A673 (cell line): ENCODE measurements around the gene SNAP91. TPM values are rescaled to one million over a fixed set of nuclear protein-coding genes. Genes with fewer than 3 reads are reported as not detected.

Source experiments
- BruUV-seq: library from RNA; stranded (reverse); fragments of 400-500 nt; replicated peaks from 2 replicates; lab custom pipeline; 2021; lab: Mats Ljungman, UMichigan
- CTCF ChIA-PET: fragments of 300-600 bp; sonication (Branson Sonifier 250); formaldehyde crosslinking; loops from one replicate; lab custom pipeline; 2022; ENCODE audit warnings: antibody characterized with exemption; lab: Charles Lee
- POLR2A ChIA-PET: fragments of 300-600 bp; sonication (Branson Sonifier 250); formaldehyde crosslinking; loops from one replicate; lab custom pipeline; 2022; ENCODE audit warnings: antibody characterized with exemption; ENCODE audit not compliant: low non-redundant PET; lab: Charles Lee
- DNase-seq: peaks from one replicate; pipeline ENCODE4 v3.0.0-alpha.2; 2015; ENCODE audit warnings: low spot score
- H3K27ac ChIP-seq: fragments of 200-600 bp; sonication (generic); 2 replicates; pipeline ENCODE4 v1.5.1; 2016; ENCODE audit warnings: mixed run types, low read depth, mild to moderate bottlenecking, mixed read lengths, antibody characterized with exemption, low read length; ENCODE audit not compliant: poor library complexity, severe bottlenecking
- H3K27me3 ChIP-seq: fragments of 200-600 bp; sonication (generic); replicated peaks from 2 replicates; pipeline ENCODE4 v1.6.1; 2017; ENCODE audit warnings: mixed run types, low read depth, mild to moderate bottlenecking, mixed read lengths, antibody characterized with exemption, low read length; ENCODE audit not compliant: insufficient read depth, poor library complexity
- H3K36me3 ChIP-seq: fragments of 200-600 bp; sonication (generic); 2 replicates; pipeline ENCODE4 v1.6.1; 2016; ENCODE audit warnings: mixed run types, mild to moderate bottlenecking, mixed read lengths, antibody characterized with exemption, low read length; ENCODE audit not compliant: insufficient read depth, poor library complexity, severe bottlenecking
- H3K4me1 ChIP-seq: fragments of 200-600 bp; sonication (generic); 2 replicates; pipeline ENCODE4 v1.6.1; 2017; ENCODE audit warnings: mixed run types, mild to moderate bottlenecking, mixed read lengths, antibody characterized with exemption, low read length; ENCODE audit not compliant: insufficient read depth, poor library complexity, severe bottlenecking
- H3K4me3 ChIP-seq: fragments of 200-600 bp; sonication (generic); 2 replicates; pipeline ENCODE4 v1.5.1; 2016; ENCODE audit warnings: low read depth, mixed run types, mild to moderate bottlenecking, mixed read lengths, low read length; ENCODE audit not compliant: poor library complexity, severe bottlenecking
- H3K9me3 ChIP-seq: fragments of 200-600 bp; sonication (generic); 2 replicates; pipeline ENCODE4 v1.6.1; 2016; ENCODE audit warnings: mixed run types, low read depth, mild to moderate bottlenecking, mixed read lengths, antibody characterized with exemption, low read length; ENCODE audit not compliant: poor library complexity, severe bottlenecking
- EZH2 ChIP-seq: fragments of 200-600 bp; sonication (generic); IDR thresholded peaks from 2 replicates; pipeline ENCODE4 v1.6.1; 2017; ENCODE audit warnings: borderline replicate concordance, low read depth, mild to moderate bottlenecking, mixed read lengths, antibody characterized with exemption, low read length; ENCODE audit not compliant: poor library complexity, severe bottlenecking
- intact Hi-C: fragments of 100-400 bp; cut with micrococcal nuclease; formaldehyde crosslinking; loops from one replicate; pipeline ENCODE4 v1.10.0; 2022; ENCODE audit not compliant: unreplicated experiment
- total RNA-seq: library from RNA; stranded (reverse); gene quantifications from 2 replicates; pipeline ENCODE4 v1.2.3, GENCODE V29; 2021
- TF ChIP-seq, protein P1 (sequence below): fragments of 300-800, 200-600 bp; sonication (generic); conservative IDR thresholded peaks from 2 replicates; pipeline ENCODE4 v1.5.1; 2017; ENCODE audit warnings: low read depth, mild to moderate bottlenecking, antibody characterized with exemption, low read length, moderate library complexity, mixed read lengths

Gene SNAP91
- total RNA-seq, 1 experiment from 2014 or later: 0.62 TPM

DNA sequence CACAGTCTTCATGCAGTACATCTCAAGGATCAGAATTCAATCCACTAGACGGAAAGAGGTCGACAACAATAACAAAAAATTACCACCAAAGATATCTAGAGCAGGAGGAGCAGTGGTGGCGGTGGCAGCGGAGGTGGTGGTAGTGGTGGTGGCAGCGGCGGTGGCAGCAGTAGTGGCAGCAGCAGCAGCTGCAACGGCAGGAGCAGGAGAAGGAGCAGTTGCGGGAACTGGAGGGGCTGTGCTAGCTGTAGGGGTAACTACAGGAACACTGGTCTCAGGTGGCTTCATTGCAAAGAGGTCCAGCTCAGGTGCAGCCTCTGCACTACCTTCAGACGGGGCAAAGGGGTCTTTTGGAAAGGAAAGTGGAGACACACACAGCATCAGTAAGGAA is 115.5 kb downstream of the SNAP91 start:
- Histone ChIP-seq H3K27me3 (no peaks in the 10 kb centered on the region), H3K27ac (no peak overlapping the region), H3K4me1 (no peaks in the 10 kb centered on the region), H3K36me3 (no peaks in the 10 kb centered on the region), H3K4me3 (no peak overlapping the region), H3K9me3 (no peaks in the 10 kb centered on the region)
- ChIA-PET POLR2A (no interaction called here), CTCF (interaction anchor here (0.7 kb wide), 1 partner anchor 13 kb away, joined by 4 read pairs; no protein-coding TSS in a partner anchor)
- intact Hi-C loops: loop anchor here (10.0 kb wide), 1 partner anchor 369 kb away; no protein-coding TSS in a partner anchor
- DNase-seq: no peak
- TF ChIP-seq, protein P1, sequence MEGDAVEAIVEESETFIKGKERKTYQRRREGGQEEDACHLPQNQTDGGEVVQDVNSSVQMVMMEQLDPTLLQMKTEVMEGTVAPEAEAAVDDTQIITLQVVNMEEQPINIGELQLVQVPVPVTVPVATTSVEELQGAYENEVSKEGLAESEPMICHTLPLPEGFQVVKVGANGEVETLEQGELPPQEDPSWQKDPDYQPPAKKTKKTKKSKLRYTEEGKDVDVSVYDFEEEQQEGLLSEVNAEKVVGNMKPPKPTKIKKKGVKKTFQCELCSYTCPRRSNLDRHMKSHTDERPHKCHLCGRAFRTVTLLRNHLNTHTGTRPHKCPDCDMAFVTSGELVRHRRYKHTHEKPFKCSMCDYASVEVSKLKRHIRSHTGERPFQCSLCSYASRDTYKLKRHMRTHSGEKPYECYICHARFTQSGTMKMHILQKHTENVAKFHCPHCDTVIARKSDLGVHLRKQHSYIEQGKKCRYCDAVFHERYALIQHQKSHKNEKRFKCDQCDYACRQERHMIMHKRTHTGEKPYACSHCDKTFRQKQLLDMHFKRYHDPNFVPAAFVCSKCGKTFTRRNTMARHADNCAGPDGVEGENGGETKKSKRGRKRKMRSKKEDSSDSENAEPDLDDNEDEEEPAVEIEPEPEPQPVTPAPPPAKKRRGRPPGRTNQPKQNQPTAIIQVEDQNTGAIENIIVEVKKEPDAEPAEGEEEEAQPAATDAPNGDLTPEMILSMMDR: no peak
- TF ChIP-seq EZH2: no peak
- BruUV-seq: no TSS peak

DNA sequence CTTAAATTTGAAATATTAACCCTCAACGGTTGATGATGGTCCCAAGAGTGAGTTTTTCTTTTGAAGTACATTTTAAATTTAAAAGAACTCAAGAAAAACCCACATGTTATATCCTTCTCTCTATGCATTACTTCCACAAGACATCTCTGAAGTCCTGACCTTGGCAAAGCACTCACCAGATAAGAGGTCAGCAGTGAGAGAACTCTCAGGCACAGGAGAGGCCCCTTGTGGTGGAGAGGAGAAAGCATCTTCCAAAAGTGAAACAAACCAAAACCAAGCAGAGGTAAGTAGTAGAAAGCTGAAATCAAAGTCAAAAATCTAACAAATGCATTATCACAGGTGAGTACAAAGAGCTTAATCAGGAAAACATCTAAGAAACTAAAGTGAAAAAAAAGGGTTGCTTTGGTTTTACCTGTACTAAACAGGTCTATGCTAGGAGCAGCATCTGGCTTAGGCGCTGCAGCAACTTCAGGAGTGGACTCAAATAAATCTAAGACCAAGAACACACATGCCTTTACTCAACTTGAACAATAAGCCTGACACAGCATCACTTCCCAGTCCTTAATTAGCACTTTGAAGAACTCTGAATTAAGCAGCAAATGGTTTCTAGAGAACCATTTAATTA is 116.0 kb downstream of the SNAP91 start:
- Histone ChIP-seq H3K27ac (no peak overlapping the region), H3K36me3 (no peaks in the 10 kb centered on the region), H3K27me3 (no peaks in the 10 kb centered on the region), H3K4me3 (no peak overlapping the region), H3K4me1 (no peaks in the 10 kb centered on the region), H3K9me3 (no peaks in the 10 kb centered on the region)
- TF ChIP-seq, protein P1: peak; percentile 76
- TF ChIP-seq EZH2: no peak
- BruUV-seq: no TSS peak
- CTCF ChIA-PET: interaction anchor here (0.7 kb wide), 1 partner anchor 14 kb away, joined by 4 read pairs; no protein-coding TSS in a partner anchor
- POLR2A ChIA-PET: no interaction called here
- peak; percentile 60 for DNase-seq
- intact Hi-C loops: loop anchor here (10.0 kb wide), 1 partner anchor 368 kb away; no protein-coding TSS in a partner anchor

DNA sequence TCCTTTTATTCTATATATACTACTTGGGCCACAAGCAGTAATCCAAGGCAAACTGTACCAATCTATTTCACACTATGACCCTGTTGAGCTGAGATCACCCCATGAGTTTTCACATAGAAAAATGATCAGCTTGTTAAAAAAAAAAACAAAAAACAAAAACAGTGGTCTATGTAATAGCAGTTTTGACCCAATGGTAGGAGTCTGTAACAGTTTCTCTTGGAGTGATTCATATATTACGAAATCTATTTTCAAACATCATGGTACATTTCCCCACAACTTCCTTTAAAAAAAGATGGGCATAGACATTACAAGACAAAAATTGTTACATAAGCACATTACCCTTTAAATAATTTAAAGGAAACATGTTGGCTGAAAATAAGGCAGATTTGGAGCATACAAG is 118.5 kb downstream of the SNAP91 start:
- ChIA-PET POLR2A (no interaction called here), CTCF (no interaction called here)
- H3K27me3 ChIP-seq: no peaks in the 10 kb centered on the region
- BruUV-seq: no TSS peak
- no peak overlapping the region for H3K27ac ChIP-seq
- no peaks in the 10 kb centered on the region for H3K36me3 ChIP-seq
- no peak for DNase-seq
- no peak overlapping the region for H3K4me3 ChIP-seq
- H3K4me1 ChIP-seq: no peaks in the 10 kb centered on the region
- no peak for TF ChIP-seq EZH2
- TF ChIP-seq, protein P1: no peak
- intact Hi-C loops: loop anchor here (10.0 kb wide), 1 partner anchor 366 kb away; no protein-coding TSS in a partner anchor
- no peaks in the 10 kb centered on the region for H3K9me3 ChIP-seq
